Measurements from ENCODE around the gene TRIM2.
A peak's percentile ranks its signal among the peaks of the same experiment; 100 is the strongest.

TRIM2 gene

DNA sequence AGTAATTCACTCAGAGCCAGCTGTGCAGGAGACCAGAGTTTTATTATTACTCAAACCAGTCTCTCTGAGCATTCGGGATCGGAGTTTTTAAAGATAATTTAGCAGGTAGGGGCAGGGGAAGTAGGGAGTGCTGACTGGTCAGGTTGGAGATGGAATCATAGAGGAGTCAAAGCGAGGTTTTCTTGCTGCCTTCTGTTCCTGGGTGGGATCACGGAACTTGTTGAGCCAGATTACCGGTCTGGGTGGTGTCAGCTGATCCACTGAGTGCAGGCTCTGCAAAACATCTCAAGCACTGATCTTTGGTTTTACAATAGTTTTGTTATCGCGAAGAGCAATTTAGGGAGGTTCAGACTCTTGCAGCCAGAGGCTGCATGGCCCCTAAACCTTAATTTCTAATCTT is 63.6 kb downstream of the TRIM2 start:
- H3K4me3 ChIP-seq = no peak overlapping the region
- no peak overlapping the region for H3K27ac ChIP-seq

DNA sequence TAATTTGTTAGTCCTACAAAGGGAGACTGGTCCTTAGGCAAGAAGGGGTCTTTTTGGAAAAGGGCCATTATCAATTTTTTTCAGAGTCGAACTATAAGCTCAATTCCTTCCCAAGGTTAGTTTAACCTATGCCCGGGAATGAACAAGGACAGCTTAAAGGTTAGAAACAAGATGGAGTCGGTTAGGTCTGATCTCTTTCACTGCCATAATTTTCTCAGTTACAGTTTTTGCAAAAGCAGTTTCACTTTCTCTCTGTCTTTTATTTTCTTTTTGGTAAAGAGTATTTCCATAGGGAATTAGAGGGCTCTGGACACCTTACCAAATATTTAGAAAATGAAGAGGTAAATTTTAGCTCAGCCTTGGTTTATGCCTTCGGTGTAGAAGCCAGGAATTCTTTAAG is 64.1 kb downstream of the TRIM2 start:
- no peak overlapping the region for H3K27ac ChIP-seq
- no peak overlapping the region for H3K4me3 ChIP-seq

DNA sequence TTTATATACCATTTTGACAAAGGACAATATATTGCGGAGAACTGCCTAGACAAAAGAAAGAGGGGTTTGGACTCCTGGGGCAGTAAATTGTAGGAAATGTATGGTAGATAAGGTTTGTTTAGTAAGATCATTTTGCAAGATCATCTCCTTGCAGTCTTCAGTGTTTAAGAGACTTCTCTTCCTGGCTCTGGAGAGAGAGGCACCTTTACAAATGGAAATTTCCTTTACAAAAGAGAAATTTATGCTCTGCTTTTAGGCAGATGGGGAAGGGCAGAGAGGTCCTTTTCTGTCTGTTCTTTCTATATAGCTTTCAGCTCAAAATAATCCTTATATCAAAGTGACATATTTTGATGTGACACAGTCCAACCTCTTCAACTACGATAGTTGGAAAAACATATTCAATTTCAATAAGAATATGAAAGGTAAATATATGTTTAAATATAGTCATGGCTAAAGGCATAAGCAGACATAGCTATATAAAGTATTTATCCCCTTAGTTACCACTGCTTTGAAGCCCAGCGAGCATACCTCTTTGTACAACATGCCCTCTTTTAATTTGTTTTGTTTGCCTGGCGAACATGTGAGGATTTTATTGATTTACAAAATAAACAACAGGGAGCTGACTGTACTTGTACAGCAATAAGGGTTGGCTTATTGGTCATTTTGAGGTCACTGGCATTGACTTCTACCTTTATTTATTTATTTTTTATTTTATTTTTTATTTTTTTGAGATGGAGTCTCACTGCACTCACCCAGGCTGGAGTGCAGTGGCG is 65.2 kb downstream of the TRIM2 start:
- no peak overlapping the region for H3K27ac ChIP-seq
- no peak overlapping the region for H3K4me3 ChIP-seq

DNA sequence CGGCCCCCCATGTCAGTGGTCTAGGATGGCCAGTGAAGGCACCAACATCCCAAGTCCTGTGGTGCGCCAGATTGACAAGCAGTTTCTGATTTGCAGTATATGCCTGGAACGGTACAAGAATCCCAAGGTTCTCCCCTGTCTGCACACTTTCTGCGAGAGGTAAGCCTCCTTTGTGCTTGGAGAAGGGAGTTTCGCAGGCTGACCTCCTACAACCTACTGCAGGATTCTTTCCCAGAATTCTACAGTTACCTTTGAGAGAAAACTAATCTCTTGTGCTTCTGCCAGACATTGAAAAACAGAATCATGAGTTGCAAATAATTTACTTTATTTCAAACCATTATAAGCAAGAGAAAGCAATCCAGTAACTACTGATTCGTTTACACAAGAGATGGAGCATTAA is 66.1 kb downstream of the TRIM2 start:
- no peak overlapping the region for H3K27ac ChIP-seq
- H3K4me3 ChIP-seq = no peak overlapping the region

DNA sequence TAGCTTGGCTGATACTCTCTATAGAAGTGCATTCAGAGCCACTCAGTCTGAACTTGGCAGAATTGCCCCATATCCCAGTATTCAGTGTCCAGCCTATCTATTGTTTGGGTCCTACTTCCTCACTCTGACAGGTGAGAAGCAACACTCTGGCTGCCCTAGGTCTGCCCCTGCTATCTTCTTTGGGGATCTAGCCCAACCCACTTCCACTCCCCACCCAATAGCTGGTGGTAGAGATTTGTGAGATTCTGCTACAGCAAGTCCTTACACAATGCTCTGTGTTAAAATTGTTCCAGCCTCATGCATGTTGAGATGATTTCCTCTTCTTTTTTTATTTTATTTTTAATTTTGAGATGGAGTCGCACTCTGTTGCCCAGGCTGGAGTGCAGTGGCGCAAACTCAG is 67.6 kb downstream of the TRIM2 start:
- H3K4me3 ChIP-seq = no peak overlapping the region

DNA sequence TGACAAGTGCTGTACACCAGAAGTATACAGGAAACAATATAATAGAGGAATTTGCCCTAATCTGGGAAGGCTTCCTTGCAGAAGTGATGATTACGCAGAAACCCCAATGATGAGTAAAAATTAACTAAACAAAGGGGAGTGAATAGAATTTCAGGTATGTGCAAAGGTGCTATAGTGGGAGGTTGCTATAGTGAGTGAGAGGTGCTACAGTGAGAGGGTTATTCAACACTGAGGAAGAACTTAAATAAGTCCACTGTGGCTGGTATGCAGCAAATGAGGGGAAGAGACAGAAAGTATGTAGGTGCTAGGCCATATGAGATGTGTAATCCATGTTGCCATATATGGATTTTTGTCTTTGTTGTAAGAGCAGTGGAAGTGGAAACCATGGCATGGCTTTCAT is 69.5 kb downstream of the TRIM2 start:
- Histone ChIP-seq H3K27ac (no peak overlapping the region), H3K4me3 (no peak overlapping the region)

More for the DNA sequence above, 67.6 kb downstream of the TRIM2 start:
- H3K27ac ChIP-seq = no peak overlapping the region

DNA sequence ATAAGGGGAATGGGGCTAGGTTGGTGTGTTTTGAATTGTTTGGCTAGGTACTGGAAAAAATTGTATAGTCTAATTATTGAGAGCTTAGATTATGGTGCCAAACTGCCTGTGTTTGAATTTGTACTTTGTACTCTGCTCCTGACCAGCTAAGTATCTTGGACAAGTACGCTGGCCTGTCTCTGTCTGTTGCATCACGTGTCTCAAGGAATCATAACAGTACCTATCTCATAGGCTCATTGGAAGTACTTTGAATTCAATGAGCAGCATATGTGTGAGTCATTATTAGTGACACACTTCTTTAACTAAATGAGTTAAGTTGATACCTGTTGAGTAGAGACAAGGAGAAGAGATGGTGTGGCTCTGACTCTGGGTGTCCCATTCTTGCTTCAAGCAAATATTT is 70.7 kb downstream of the TRIM2 start:
- no peak overlapping the region for H3K27ac ChIP-seq
- no peak overlapping the region for H3K4me3 ChIP-seq

DNA sequence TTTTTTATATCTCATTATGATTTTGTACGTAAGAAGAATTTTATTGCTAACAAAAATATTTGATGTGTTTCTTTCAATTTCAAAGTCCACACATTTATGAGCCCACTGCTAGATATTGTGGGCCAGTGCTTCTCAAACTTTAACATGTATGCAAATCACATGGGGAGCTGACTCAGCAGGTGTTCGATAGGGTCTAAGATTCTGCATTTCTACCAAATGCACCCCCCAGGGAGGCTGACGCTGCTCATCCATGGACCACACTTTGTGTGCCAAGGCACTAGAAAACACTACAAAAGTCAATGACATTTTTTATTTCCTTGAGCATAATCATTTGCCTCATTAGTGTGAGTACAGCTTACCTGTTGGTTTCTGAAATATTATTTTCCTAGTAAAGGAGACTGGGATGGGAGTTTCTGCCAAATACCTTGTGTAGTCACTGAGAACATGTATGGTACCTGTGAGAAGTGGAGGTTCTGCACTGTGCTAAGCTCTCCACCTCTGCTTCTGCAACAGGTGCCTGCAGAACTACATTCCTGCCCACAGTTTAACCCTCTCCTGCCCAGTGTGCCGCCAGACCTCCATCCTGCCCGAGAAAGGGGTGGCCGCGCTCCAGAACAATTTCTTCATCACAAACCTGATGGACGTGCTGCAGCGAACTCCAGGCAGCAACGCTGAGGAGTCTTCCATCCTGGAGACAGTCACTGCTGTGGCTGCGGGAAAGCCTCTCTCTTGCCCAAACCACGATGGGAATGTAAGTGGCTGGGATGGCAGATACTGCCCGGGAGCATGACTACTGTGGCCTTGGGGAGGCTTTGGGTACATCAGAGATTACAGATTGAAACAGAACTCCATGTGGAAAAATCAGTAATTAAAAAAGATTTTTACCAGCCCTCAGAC is 71.4 kb downstream of the TRIM2 start:
- no peak overlapping the region for H3K27ac ChIP-seq
- H3K4me3 ChIP-seq = no peak overlapping the region

DNA sequence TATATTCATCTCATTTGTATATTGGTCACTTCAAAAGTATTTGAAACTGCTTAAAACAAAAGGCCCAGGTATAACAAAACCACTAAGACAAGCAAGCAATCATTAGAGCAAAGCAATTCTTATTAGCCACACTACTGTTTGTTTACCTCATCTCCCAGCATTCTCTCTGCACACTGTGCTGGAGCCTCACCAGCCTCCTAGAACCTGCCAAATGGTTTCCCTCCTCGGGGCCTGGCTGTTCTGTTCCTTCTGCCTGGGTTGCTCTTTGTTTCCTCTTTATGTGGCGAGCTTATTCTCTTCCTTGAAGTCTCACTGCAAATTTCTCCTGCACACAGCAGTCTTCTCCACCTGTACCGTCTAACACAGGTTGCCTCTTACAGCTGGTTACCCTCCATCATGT is 72.7 kb downstream of the TRIM2 start:
- H3K27ac ChIP-seq = peak overlapping the region in 2 of 21 experiments; percentile 7 to 9
- no peak overlapping the region for H3K4me3 ChIP-seq

DNA sequence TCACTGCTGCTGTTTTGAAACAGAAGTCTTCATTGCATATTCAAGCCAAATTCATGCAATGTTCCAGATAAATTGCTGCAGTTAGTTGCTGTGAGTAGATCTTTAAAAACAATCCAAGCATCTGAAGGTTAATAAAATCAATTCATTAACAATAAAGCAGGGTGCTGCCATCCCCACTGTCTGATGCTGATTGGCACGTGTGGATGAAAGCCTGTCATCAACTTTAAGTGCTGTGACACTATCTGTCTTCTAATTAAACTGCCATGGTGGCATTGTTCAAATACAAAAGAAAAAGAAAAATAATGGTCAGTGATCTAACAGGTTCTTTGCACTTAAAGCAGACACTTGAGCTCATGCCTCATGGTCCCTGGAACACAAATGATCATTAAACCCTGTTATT is 77.2 kb downstream of the TRIM2 start:
- H3K4me3 ChIP-seq = no peak overlapping the region
- no peak overlapping the region for H3K27ac ChIP-seq

DNA sequence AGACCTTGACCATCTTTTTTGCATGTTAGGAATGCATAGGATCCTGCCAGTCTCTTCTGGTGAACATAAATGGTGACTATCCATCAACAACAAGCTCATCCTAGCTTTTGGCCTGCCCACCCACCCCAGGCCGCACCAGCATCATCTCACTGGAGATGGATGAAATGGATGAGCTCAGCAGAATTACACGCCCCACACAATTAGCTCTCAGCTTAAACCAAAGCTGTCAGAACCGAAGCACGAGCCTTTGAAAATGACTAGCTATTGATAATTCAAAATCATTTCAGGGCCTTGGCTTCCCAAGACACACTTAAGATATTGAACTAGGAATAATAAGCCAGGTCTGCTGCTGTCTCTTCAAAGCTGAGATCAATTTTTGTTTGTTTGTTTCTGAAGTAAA is 77.8 kb downstream of the TRIM2 start:
- H3K4me3 ChIP-seq = no peak overlapping the region
- H3K27ac ChIP-seq = no peak overlapping the region

DNA sequence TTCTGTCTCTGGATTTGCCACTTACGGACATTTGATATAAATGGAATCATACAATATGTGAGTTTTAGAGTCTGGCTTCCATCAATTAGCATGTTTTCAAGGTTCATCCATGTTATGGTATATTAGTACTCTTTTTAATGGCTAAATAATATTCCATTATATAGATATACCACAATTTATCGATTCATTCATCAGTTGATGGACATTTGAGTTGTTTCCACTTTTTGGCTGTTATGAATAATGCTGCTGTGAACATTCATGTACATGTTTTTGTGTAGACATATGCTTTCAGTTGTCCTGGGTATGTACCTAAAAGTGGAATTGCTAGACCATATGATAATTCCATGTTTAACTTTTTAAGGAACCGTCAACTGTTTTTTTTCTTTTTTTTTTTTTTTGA is 79.0 kb downstream of the TRIM2 start:
- Histone ChIP-seq H3K4me3 (no peak overlapping the region), H3K27ac (no peak overlapping the region)

DNA sequence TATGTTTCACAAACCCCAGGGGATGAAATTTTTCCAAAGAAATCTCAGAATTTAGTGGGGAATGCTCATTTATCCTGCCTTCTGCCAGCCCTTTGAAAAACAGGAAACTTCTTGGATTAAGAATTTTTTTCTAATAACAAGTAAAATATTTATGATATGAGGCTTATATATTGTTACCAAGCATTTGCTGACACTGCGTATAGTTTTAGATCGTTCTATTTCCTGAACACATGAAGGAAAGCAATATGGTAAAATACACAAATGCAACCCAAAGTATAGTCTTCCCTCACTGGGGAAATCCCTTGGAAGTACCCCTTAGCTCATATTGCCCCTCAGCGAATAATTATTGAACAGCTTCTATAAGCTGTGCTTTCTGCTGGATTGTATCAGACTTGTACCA is 85.9 kb downstream of the TRIM2 start:
- Histone ChIP-seq H3K4me3 (no peak overlapping the region), H3K27ac (no peak overlapping the region)

DNA sequence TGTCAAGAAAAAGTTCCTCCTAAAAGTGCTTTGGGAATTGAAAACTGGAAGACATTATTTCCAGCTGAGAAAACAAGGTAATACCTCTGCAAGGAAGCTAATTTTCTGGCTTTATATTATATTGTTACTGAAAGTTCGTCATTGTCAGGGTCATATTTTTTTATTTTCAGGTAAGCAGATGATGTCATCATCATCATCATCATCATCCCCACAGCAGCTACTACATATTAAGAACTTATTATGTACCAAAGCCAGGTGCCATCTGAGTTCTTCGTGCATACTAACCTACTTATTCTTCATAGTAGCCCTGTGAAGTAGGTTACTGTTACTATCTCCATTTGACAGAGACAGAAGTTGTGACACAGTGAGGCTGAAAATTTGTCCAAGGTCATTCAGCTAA is 87.3 kb downstream of the TRIM2 start:
- H3K4me3 ChIP-seq = no peak overlapping the region
- no peak overlapping the region for H3K27ac ChIP-seq

DNA sequence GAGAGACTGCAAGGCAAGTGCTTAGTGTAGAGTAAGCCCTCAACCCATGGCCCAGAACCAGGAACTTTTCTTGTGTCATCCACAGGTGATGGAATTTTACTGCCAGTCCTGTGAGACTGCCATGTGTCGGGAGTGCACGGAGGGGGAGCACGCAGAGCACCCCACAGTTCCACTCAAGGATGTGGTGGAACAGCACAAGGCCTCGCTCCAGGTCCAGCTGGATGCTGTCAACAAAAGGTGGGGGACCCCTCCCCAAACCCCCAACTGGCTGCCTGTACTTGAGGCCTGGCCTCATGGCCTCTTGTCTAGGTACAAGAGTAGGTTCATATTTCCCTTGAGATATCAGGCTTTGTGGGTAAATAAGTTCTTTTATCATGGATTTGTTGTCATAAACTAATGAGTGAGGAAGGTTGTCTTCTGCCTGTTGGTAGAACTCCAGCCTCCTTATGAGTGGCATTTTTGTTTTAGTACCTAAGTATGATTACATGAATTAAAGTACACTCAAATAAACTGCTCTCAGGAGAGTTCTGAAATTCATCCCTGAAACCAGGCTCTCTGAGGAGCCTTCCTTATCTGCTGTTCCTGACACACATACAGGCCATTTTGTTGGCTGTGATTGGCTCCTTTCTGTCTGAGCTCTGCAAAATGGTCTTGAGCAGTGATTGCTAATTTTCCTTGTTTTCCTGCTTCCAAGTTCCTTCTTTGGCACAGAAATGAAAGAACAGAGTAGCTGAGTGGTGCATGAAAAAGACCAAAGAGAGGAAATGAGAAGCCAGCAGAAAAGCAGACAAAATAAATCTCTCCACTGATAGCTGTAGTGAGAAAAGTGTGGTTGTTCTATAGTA is 88.9 kb downstream of the TRIM2 start:
- Histone ChIP-seq H3K4me3 (no peak overlapping the region), H3K27ac (peak overlapping the region in 1 of 21 experiments; percentile 11)

DNA sequence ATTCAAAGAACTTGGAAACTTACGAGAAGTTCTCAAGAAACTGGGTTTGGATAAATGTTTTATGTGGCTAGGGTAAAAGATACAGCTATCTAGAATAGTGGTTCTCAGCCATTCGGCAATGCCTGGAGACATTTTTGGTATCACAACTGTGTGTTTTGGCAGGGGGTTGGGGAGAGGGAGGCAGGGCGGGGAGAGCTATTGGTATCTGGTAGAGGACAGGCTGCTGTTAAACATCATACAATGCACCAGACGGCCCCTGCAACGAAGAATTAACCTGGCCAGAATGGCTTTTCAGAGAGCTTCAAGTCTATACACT is 89.5 kb downstream of the TRIM2 start:
- H3K27ac ChIP-seq = peak overlapping the region in 2 of 21 experiments; percentile 17 to 39
- H3K4me3 ChIP-seq = no peak overlapping the region

DNA sequence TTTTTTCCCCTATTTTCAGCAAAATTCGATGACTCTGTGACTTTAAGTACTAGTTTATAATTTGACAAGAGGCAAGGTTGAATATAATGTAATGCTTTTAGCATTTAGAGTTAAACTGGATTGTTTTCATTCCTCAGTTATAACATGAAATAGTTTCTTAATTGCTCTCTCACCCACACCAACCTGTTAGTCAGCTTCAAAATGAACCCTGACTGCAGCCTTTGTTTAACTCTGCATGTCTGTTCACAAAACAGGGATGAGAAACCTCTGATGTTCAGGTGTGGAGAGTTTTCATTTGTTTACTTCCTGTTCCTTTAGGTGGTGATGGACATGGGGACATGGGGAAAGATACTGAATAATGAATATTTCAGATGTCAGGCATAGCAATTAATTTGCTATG is 90.4 kb downstream of the TRIM2 start:
- peak overlapping the region in 2 of 7 experiments; percentile 6 to 33 for H3K4me3 ChIP-seq

DNA sequence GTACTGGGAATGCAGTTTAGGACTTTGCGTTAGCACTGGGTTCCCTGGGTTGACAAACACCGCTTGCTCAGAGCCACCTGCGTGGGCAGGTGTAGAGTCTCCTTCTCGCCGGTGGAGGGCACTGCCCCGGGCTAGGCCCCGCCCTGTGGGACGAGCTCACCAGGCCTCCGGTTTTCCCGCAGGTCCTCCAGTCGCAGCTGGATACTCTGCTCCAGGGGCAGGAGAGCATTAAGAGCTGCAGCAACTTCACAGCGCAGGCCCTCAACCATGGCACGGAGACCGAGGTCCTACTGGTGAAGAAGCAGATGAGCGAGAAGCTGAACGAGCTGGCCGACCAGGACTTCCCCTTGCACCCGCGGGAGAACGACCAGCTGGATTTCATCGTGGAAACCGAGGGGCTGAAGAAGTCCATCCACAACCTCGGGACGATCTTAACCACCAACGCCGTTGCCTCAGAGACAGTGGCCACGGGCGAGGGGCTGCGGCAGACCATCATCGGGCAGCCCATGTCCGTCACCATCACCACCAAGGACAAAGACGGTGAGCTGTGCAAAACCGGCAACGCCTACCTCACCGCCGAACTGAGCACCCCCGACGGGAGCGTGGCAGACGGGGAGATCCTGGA is 91.0 kb downstream of the TRIM2 start:
- Histone ChIP-seq H3K4me3 (peak overlapping the region; percentile 1 to 33 (median 27)), H3K27ac (peak overlapping the region in 16 of 21 experiments; percentile 4 to 75 (median 55))

More for the DNA sequence above, 90.4 kb downstream of the TRIM2 start:
- peak overlapping the region in 11 of 21 experiments; percentile 4 to 75 (median 59) for H3K27ac ChIP-seq

DNA sequence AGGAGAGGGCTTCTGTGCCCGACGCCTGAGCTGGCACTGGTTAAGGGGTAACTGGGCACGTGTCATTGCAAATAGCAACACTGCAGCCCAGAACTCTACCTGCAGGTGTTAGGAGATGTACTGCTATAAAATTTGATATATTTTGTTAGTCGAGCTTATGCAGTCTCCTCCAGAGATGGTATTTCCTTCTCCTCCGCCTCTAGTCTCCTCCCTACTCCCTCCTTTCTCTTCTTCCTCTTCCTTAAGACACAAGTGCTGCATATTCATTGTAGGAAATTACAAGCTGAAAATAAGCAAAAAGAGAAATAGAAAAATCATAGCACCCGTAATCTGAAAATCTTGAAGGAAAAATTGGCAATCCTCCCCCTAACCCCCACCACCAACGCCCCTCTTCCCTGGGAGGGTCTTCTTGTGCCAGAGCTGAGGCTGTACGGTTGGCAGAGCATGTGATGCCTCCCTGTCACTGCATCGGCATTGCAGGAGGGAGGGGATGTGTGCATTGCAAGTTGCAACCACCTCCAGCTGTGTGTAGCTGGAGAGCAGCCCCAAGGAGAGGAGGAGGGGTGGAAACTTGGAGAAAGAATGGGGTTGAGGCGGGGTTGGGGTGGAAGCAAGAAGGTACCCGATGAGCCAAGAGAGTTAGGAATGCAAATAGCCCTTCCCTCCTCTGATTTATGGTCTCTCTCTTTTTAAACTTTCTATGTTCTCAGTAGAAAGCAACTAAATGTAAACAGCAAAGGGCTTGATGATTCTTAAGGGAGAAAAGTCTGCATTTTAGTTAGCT is 92.0 kb downstream of the TRIM2 start:
- Histone ChIP-seq H3K4me3 (peak overlapping the region in 6 of 7 experiments; percentile 6 to 33 (median 28)), H3K27ac (peak overlapping the region in 7 of 21 experiments; percentile 20 to 74 (median 55))
